Activated T-cell treated with anti-CD3 and anti-CD28 coated beads, Interleukin-2, amount 50 U/mL, for 72 hours (primary cell): Measurements from ENCODE around the gene SHOC2. TPM values are rescaled to one million over a fixed set of nuclear protein-coding genes. Genes with fewer than 3 reads are reported as not detected.

ENCODE experiments used
- ATAC-seq, 2 donors: fragments of 150-1000 bp; cut with Tn5 transposase; replicated peaks in 1 of 2; 2 replicates each; pipeline ENCODE4 v1.10.0; 2021; ENCODE audit warnings: moderate library complexity in 2 of 2, mild to moderate bottlenecking in 1 of 2
- DNase-seq, 2 donors: peaks; one replicate each; pipeline ENCODE4 v3.0.0; 2021 to 2022; ENCODE audit warnings: mixed read lengths in 1 of 2
- H3K27ac Mint-ChIP-seq: one replicate; pipeline ENCODE4 v1.8.0; 2022; ENCODE audit warnings: mild to moderate bottlenecking, moderate library complexity, mixed read lengths
- H3K27me3 Mint-ChIP-seq: one replicate; pipeline ENCODE4 v1.8.0; 2022; ENCODE audit warnings: low read depth, mixed read lengths
- H3K36me3 Mint-ChIP-seq, 2 donors: one replicate each; pipeline ENCODE4 v1.8.0; 2022; ENCODE audit warnings: mixed read lengths in 2 of 2, mild to moderate bottlenecking in 1 of 2; ENCODE audit not compliant: insufficient read depth in 2 of 2
- H3K4me1 Mint-ChIP-seq: one replicate; pipeline ENCODE4 v1.8.0; 2022; ENCODE audit warnings: low read depth, mixed read lengths
- H3K4me3 Mint-ChIP-seq, 2 donors: one replicate each; pipeline ENCODE4 v1.8.0; 2022; ENCODE audit warnings: mild to moderate bottlenecking in 2 of 2, mixed read lengths in 2 of 2, moderate library complexity in 2 of 2
- H3K9me3 Mint-ChIP-seq, 2 donors: one replicate each; pipeline ENCODE4 v1.8.0; 2022; ENCODE audit warnings: mixed read lengths in 2 of 2
- total RNA-seq, 2 donors: library from RNA; stranded (reverse); gene quantifications; one replicate each; pipeline ENCODE4 v1.2.3, GENCODE V29; 2022

Gene SHOC2
- total RNA-seq, 2 donors from 2014 or later = 66.1 to 71.3 TPM

DNA sequence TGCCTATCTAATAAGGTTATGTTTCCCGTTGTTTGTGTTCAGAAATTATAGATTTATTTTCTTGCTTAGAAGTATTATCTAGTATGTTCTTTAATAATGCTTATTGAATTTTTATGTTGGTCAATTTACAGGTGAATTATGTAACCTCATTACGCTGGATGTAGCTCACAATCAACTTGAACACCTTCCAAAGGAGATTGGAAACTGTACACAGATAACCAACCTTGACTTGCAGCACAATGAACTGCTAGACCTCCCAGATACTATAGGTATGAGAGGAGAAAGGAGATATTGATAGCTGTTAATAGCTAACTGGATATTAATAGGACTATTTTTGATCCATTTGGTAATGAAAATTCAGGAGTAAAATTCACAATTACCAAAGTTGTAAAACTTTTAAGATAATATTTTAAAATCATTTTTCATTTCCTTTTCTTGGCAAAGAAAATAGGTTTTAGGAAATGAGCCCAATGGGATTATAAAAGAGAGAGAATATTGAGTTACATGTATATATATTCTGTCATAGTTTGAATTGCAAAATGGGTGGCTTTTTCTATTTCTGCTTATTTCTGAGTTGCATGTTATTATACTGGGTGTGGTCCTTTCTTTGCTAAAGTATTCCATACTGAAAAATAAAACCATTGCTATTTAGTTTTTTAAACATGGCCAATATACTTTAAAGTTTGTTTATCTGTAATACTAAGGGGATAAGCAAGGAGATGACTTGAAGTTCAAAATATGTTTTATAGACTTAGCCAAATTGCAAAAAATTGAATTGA, 66.3 kb downstream of the SHOC2 start:
- Mint-ChIP-seq H3K4me3 (no peak overlapping the region), H3K27me3 (no peaks in the 10 kb centered on the region), H3K36me3 (peaks cover 6 to 7% of the 10 kb centered on the region in 2 donors), H3K4me1 (peaks cover 38% of the 10 kb centered on the region), H3K27ac (no peak overlapping the region), H3K9me3 (peaks cover 1% of the 10 kb centered on the region in 2 donors)
- DNase-seq (no peak), ATAC-seq (no peak)

- ATAC-seq = no peak
- Mint-ChIP-seq H3K36me3 (peaks cover 3 to 5% of the 10 kb centered on the region in 2 donors), H3K27me3 (no peaks in the 10 kb centered on the region), H3K4me1 (peaks cover 50% of the 10 kb centered on the region), H3K4me3 (no peak overlapping the region), H3K27ac (no peak overlapping the region), H3K9me3 (no peaks in the 10 kb centered on the region)
- no peak for DNase-seq
Observed at GRCh38 chr10:110989016-110989415, 69.6 kb downstream of the SHOC2 start.

- no peak for ATAC-seq
- Mint-ChIP-seq H3K36me3 (peaks cover 2 to 12% of the 10 kb centered on the region in 2 donors), H3K27me3 (no peaks in the 10 kb centered on the region), H3K4me3 (peak overlapping the region; percentile 76 to 84), H3K27ac (peak overlapping the region; percentile 63), H3K9me3 (no peaks in the 10 kb centered on the region), H3K4me1 (peaks cover 51% of the 10 kb centered on the region)
- DNase-seq = no peak
Observed at GRCh38 chr10:110992006-110992800, 72.8 kb downstream of the SHOC2 start.

- Mint-ChIP-seq H3K27me3 (no peaks in the 10 kb centered on the region), H3K4me3 (peak overlapping the region; percentile 76 to 84), H3K9me3 (no peaks in the 10 kb centered on the region), H3K36me3 (peaks cover 2 to 12% of the 10 kb centered on the region in 2 donors), H3K27ac (peak overlapping the region; percentile 50), H3K4me1 (peaks cover 51% of the 10 kb centered on the region)
- DNase-seq = peak; percentile 32 to 39
- ATAC-seq = peak; percentile 100
Observed at GRCh38 chr10:110993024-110993693, 73.8 kb downstream of the SHOC2 start.

- Mint-ChIP-seq H3K27ac (no peak overlapping the region), H3K27me3 (no peaks in the 10 kb centered on the region), H3K4me3 (no peak overlapping the region), H3K36me3 (peaks cover 0 to 12% of the 10 kb centered on the region in 2 donors), H3K9me3 (no peaks in the 10 kb centered on the region), H3K4me1 (peaks cover 47% of the 10 kb centered on the region)
- no peak for ATAC-seq
- no peak for DNase-seq
Observed at GRCh38 chr10:110994406-110995086, 75.1 kb downstream of the SHOC2 start.

GRCh38 chr10:110995301-110995700, 75.9 kb downstream of the SHOC2 start:
- no peaks in the 10 kb centered on the region for H3K9me3 Mint-ChIP-seq
- ATAC-seq (no peak), DNase-seq (no peak)
- peaks cover 47% of the 10 kb centered on the region for H3K4me1 Mint-ChIP-seq
- no peak overlapping the region for H3K27ac Mint-ChIP-seq
- H3K27me3 Mint-ChIP-seq = no peaks in the 10 kb centered on the region
- H3K4me3 Mint-ChIP-seq = no peak overlapping the region
- H3K36me3 Mint-ChIP-seq = peaks cover 0 to 10% of the 10 kb centered on the region in 2 donors

DNA sequence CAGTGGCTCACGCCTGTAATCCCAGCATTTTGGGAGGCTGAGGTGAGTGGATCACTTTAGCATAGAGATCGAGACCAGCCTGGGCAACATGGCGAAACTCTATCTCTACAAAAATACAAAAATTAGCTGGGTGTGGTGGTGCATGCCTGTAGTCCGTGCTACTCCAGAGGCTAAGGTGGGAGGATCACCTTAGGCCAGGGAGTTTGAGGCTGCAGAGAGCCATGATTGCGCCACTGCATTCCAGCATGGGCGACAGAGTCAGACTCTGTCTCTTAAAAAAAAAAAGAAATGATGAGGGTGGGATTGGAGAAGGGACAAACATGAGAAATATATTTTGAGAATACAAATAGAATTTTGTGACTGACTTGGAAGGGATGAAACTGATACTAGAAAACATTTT, 76.9 kb downstream of the SHOC2 start:
- ATAC-seq = no peak
- H3K27ac Mint-ChIP-seq = no peak overlapping the region
- no peak overlapping the region for H3K4me3 Mint-ChIP-seq
- DNase-seq = no peak
- H3K9me3 Mint-ChIP-seq = no peaks in the 10 kb centered on the region
- H3K27me3 Mint-ChIP-seq = no peaks in the 10 kb centered on the region
- peaks cover 0 to 7% of the 10 kb centered on the region in 2 donors for H3K36me3 Mint-ChIP-seq
- peaks cover 37% of the 10 kb centered on the region for H3K4me1 Mint-ChIP-seq

DNA sequence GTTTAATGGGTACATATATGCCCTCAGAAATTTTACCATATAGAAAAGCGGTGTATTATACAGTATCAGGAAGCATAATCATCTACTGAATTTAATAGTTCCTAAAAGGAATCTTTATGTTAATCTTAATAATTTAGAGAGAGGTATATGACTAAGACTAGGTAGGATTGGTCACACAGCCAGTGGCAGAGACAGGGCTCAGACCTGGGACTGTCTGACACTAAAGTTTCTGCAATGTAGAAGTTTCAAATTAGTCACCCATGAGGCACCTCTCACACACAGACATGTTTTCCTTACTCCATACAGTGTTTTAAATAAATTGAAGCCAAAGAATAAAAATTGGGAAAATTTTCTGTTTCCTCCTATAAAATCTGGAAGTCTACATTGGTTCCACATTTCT, 84.6 kb downstream of the SHOC2 start:
- H3K4me1 Mint-ChIP-seq = no peaks in the 10 kb centered on the region

GRCh38 chr10:111007486-111007885, 88.1 kb downstream of the SHOC2 start:
- Mint-ChIP-seq H3K36me3 (peaks cover 2 to 12% of the 10 kb centered on the region in 2 donors), H3K27me3 (no peaks in the 10 kb centered on the region), H3K4me1 (no peaks in the 10 kb centered on the region), H3K9me3 (no peaks in the 10 kb centered on the region), H3K27ac (no peak overlapping the region), H3K4me3 (no peak overlapping the region)
- ATAC-seq (no peak), DNase-seq (no peak)

More for the DNA sequence above, 84.6 kb downstream of the SHOC2 start:
- H3K27me3 Mint-ChIP-seq = no peaks in the 10 kb centered on the region
- peaks cover 2 to 14% of the 10 kb centered on the region in 2 donors for H3K36me3 Mint-ChIP-seq
- H3K27ac Mint-ChIP-seq = no peak overlapping the region
- no peak overlapping the region for H3K4me3 Mint-ChIP-seq
- peak; percentile 51 to 77 for ATAC-seq
- DNase-seq = no peak
- H3K9me3 Mint-ChIP-seq = no peaks in the 10 kb centered on the region

- Mint-ChIP-seq H3K36me3 (peaks cover 4 to 6% of the 10 kb centered on the region in 2 donors), H3K27ac (no peak overlapping the region), H3K27me3 (no peaks in the 10 kb centered on the region), H3K4me3 (no peak overlapping the region), H3K4me1 (peaks cover 14% of the 10 kb centered on the region), H3K9me3 (no peaks in the 10 kb centered on the region)
- ATAC-seq (no peak), DNase-seq (no peak)
Observed at GRCh38 chr10:111015181-111015580, 95.8 kb downstream of the SHOC2 start.

GRCh38 chr10:111017098-111017497, 97.7 kb downstream of the SHOC2 start:
- no peaks in the 10 kb centered on the region for H3K27me3 Mint-ChIP-seq
- no peak overlapping the region for H3K4me3 Mint-ChIP-seq
- H3K4me1 Mint-ChIP-seq = peaks cover 14% of the 10 kb centered on the region
- peaks cover 0 to 2% of the 10 kb centered on the region in 2 donors for H3K9me3 Mint-ChIP-seq
- H3K27ac Mint-ChIP-seq = no peak overlapping the region
- no peak for ATAC-seq
- no peak for DNase-seq
- peaks cover 8 to 9% of the 10 kb centered on the region in 2 donors for H3K36me3 Mint-ChIP-seq

- Mint-ChIP-seq H3K27me3 (no peaks in the 10 kb centered on the region), H3K4me1 (peaks cover 14% of the 10 kb centered on the region), H3K9me3 (peaks cover 0 to 3% of the 10 kb centered on the region in 2 donors), H3K36me3 (peaks cover 12 to 13% of the 10 kb centered on the region in 2 donors), H3K4me3 (no peak overlapping the region), H3K27ac (no peak overlapping the region)
- ATAC-seq (no peak), DNase-seq (no peak)
Observed at GRCh38 chr10:111018021-111018420, 98.6 kb downstream of the SHOC2 start.
